HEK293 (cell line): ENCODE data around the gene CFL1.
A peak's percentile ranks its signal among the peaks of the same experiment; 100 is the strongest.

Experiments
- KLF10 ChIP-seq: fragments of 450-650 bp; IDR thresholded peaks from 2 replicates; pipeline ENCODE4 v1.5.1; 2018; ENCODE audit warnings: missing biosample characterization, mild to moderate bottlenecking, missing genetic modification characterization
- KLF8 ChIP-seq: fragments of 450-650 bp; formaldehyde crosslinking; IDR thresholded peaks from 2 replicates; pipeline ENCODE4 v1.5.1; 2016; ENCODE audit warnings: missing biosample characterization, missing genetic modification characterization
- SP2 ChIP-seq: fragments of 450-650 bp; formaldehyde crosslinking; IDR thresholded peaks from 2 replicates; pipeline ENCODE4 v1.5.1; 2016; ENCODE audit warnings: missing biosample characterization, missing genetic modification characterization
- SP3 ChIP-seq: fragments of 450-650 bp; formaldehyde crosslinking; IDR thresholded peaks from 2 replicates; pipeline ENCODE4 v1.5.1; 2016; ENCODE audit warnings: missing biosample characterization, missing genetic modification characterization
- ZBTB8A ChIP-seq: fragments of 450-650 bp; formaldehyde crosslinking; IDR thresholded peaks from 2 replicates; pipeline ENCODE4 v1.5.1; 2016; ENCODE audit warnings: missing biosample characterization, missing genetic modification characterization
- ZNF341 ChIP-seq: fragments of 450-650 bp; formaldehyde crosslinking; IDR thresholded peaks from 2 replicates; pipeline ENCODE4; 2016; ENCODE audit warnings: low read depth, missing biosample characterization, missing genetic modification characterization
- ZNF391 ChIP-seq: fragments of 450-650 bp; formaldehyde crosslinking; IDR thresholded peaks from 2 replicates; pipeline ENCODE4 v1.5.1; 2016; ENCODE audit warnings: low read depth, missing biosample characterization, missing genetic modification characterization, borderline replicate concordance
- ZNF76 ChIP-seq: fragments of 450-650 bp; formaldehyde crosslinking; IDR thresholded peaks from 2 replicates; pipeline ENCODE4; 2016; ENCODE audit warnings: low read depth, missing biosample characterization, missing genetic modification characterization, borderline replicate concordance
- TF ChIP-seq, protein P1 (sequence below): fragments of 450-650 bp; formaldehyde crosslinking; IDR thresholded peaks from 2 replicates; pipeline ENCODE4 v1.5.1; 2016; ENCODE audit warnings: missing biosample characterization, missing genetic modification characterization
- TF ChIP-seq, protein P2 (sequence below): fragments of 450-650 bp; formaldehyde crosslinking; IDR thresholded peaks from 2 replicates; pipeline ENCODE4 v1.5.1; 2016; ENCODE audit warnings: missing biosample characterization, missing genetic modification characterization
- TF ChIP-seq, protein P3 (sequence below): fragments of 450-650 bp; formaldehyde crosslinking; IDR thresholded peaks from 2 replicates; pipeline ENCODE4 v1.5.1; 2016; ENCODE audit warnings: missing biosample characterization, missing genetic modification characterization
- TF ChIP-seq, protein P4 (sequence below): fragments of 450-650 bp; IDR thresholded peaks from 2 replicates; pipeline ENCODE4 v1.5.1; 2018; ENCODE audit warnings: missing biosample characterization, mild to moderate bottlenecking, missing genetic modification characterization
- TF ChIP-seq, protein P5 (sequence below): fragments of 450-650 bp; formaldehyde crosslinking; IDR thresholded peaks from 2 replicates; pipeline ENCODE4 v1.5.1; 2016; ENCODE audit warnings: missing biosample characterization, missing genetic modification characterization
- TF ChIP-seq, protein P6 (sequence below): fragments of 450-650 bp; formaldehyde crosslinking; IDR thresholded peaks from 2 replicates; pipeline ENCODE4 v1.5.1; 2017; ENCODE audit warnings: missing biosample characterization, missing genetic modification characterization

Gene CFL1

DNA sequence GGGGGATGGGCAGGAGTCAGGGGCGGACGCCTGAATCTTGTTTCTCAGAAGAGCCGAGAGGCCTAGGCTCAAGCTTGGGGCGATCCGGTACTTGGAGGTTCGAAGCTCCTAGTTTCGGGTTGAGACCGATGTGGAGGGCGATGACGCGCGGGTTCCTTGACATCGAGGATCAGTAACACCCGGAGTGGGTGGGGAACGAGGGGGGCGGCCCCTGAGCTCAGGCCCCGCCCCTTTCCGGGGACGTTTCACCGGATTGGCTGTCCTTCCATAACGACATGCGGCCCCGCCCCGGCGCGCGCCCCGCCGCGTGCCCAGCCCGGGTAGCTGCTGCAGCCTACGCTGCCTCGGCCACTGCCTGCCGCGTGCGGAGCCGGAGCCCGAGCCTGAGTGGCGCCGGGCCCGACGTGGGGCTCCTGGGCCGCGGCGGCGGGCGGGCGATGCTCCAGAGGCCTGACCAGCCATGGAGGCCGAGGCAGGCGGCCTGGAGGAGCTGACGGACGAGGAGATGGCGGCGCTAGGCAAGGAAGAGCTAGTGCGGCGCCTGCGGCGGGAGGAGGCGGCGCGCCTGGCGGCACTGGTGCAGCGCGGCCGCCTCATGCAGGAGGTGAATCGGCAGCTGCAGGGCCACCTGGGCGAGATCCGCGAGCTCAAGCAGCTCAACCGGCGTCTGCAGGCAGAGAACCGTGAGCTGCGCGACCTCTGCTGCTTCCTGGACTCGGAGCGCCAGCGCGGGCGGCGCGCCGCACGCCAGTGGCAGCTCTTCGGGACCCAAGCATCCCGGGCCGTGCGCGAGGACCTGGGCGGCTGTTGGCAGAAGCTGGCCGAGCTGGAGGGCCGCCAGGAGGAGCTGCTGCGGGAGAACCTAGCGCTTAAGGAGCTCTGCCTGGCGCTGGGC, 32.6 kb upstream of the CFL1 start, which contains the start of gene CCDC85B (continued):
- TF ChIP-seq, protein P1, sequence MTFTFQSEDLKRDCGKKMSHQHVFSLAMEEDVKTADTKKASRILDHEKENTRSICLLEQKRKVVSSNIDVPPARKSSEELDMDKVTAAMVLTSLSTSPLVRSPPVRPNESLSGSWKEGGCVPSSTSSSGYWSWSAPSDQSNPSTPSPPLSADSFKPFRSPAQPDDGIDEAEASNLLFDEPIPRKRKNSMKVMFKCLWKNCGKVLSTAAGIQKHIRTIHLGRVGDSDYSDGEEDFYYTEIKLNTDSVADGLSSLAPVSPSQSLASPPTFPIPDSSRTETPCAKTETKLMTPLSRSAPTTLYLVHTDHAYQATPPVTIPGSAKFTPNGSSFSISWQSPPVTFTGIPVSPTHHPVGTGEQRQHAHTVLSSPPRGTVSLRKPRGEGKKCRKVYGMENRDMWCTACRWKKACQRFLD (tag by site-specific recombination), result no peak
- TF ChIP-seq ZBTB8A (tag by site-specific recombination) (peak; percentile 55), KLF10 (peak; percentile 51; the same call in 1 of the 2 replicates), ZNF391 (peak; percentile 57; the same call in 1 of the 2 replicates), SP2 (peak; percentile 90), SP3 (tag by site-specific recombination) (peak; percentile 77), KLF8 (peak; percentile 40; the same call in 1 of the 2 replicates), ZNF341 (tag by site-specific recombination) (peak; percentile 69), ZNF76 (tag by site-specific recombination) (peak; percentile 36; the same call in 1 of the 2 replicates)
- TF ChIP-seq, protein P2, sequence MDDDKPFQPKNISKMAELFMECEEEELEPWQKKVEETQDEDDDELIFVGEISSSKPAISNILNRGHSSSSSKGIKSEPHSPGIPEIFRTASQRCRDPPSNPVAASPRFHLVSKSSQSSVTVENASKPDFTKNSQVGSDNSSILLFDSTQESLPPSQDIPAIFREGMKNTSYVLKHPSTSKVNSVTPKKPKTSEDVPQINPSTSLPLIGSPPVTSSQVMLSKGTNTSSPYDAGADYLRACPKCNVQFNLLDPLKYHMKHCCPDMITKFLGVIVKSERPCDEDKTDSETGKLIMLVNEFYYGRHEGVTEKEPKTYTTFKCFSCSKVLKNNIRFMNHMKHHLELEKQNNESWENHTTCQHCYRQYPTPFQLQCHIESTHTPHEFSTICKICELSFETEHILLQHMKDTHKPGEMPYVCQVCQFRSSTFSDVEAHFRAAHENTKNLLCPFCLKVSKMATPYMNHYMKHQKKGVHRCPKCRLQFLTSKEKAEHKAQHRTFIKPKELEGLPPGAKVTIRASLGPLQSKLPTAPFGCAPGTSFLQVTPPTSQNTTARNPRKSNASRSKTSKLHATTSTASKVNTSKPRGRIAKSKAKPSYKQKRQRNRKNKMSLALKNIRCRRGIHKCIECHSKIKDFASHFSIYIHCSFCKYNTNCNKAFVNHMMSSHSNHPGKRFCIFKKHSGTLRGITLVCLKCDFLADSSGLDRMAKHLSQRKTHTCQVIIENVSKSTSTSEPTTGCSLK (tag by site-specific recombination), result no peak
- TF ChIP-seq, protein P3, sequence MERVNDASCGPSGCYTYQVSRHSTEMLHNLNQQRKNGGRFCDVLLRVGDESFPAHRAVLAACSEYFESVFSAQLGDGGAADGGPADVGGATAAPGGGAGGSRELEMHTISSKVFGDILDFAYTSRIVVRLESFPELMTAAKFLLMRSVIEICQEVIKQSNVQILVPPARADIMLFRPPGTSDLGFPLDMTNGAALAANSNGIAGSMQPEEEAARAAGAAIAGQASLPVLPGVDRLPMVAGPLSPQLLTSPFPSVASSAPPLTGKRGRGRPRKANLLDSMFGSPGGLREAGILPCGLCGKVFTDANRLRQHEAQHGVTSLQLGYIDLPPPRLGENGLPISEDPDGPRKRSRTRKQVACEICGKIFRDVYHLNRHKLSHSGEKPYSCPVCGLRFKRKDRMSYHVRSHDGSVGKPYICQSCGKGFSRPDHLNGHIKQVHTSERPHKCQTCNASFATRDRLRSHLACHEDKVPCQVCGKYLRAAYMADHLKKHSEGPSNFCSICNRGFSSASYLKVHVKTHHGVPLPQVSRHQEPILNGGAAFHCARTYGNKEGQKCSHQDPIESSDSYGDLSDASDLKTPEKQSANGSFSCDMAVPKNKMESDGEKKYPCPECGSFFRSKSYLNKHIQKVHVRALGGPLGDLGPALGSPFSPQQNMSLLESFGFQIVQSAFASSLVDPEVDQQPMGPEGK (tag by site-specific recombination), result peak; percentile 58; the same call in 1 of the 2 replicates
- TF ChIP-seq, protein P4, sequence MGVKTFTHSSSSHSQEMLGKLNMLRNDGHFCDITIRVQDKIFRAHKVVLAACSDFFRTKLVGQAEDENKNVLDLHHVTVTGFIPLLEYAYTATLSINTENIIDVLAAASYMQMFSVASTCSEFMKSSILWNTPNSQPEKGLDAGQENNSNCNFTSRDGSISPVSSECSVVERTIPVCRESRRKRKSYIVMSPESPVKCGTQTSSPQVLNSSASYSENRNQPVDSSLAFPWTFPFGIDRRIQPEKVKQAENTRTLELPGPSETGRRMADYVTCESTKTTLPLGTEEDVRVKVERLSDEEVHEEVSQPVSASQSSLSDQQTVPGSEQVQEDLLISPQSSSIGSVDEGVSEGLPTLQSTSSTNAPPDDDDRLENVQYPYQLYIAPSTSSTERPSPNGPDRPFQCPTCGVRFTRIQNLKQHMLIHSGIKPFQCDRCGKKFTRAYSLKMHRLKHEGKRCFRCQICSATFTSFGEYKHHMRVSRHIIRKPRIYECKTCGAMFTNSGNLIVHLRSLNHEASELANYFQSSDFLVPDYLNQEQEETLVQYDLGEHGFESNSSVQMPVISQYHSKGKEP (tag by site-specific recombination), result peak; percentile 46; the same call in 1 of the 2 replicates
- TF ChIP-seq, protein P5, sequence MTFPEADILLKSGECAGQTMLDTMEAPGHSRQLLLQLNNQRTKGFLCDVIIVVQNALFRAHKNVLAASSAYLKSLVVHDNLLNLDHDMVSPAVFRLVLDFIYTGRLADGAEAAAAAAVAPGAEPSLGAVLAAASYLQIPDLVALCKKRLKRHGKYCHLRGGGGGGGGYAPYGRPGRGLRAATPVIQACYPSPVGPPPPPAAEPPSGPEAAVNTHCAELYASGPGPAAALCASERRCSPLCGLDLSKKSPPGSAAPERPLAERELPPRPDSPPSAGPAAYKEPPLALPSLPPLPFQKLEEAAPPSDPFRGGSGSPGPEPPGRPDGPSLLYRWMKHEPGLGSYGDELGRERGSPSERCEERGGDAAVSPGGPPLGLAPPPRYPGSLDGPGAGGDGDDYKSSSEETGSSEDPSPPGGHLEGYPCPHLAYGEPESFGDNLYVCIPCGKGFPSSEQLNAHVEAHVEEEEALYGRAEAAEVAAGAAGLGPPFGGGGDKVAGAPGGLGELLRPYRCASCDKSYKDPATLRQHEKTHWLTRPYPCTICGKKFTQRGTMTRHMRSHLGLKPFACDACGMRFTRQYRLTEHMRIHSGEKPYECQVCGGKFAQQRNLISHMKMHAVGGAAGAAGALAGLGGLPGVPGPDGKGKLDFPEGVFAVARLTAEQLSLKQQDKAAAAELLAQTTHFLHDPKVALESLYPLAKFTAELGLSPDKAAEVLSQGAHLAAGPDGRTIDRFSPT, result peak; percentile 17; the same call in 1 of the 2 replicates
- TF ChIP-seq, protein P6, sequence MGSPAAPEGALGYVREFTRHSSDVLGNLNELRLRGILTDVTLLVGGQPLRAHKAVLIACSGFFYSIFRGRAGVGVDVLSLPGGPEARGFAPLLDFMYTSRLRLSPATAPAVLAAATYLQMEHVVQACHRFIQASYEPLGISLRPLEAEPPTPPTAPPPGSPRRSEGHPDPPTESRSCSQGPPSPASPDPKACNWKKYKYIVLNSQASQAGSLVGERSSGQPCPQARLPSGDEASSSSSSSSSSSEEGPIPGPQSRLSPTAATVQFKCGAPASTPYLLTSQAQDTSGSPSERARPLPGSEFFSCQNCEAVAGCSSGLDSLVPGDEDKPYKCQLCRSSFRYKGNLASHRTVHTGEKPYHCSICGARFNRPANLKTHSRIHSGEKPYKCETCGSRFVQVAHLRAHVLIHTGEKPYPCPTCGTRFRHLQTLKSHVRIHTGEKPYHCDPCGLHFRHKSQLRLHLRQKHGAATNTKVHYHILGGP, result no peak
